IPS-18a (cell line): ENCODE measurements around the gene HIBADH.

ENCODE experiments used
- H3K27ac ChIP-seq: one replicate; pipeline ENCODE4 v1.5.1; 2013; ENCODE audit warnings: low read length
- H3K27me3 ChIP-seq: one replicate; pipeline ENCODE4 v1.6.1; 2013; ENCODE audit warnings: mild to moderate bottlenecking, low read length; ENCODE audit not compliant: control insufficient read depth, insufficient read depth
- H3K36me3 ChIP-seq: one replicate; pipeline ENCODE4 v1.6.1; 2013; ENCODE audit warnings: low read depth, low read length; ENCODE audit not compliant: control insufficient read depth
- H3K4me1 ChIP-seq: one replicate; pipeline ENCODE4 v1.6.1; 2013; ENCODE audit warnings: low read depth, low read length; ENCODE audit not compliant: control insufficient read depth
- H3K4me3 ChIP-seq: one replicate; pipeline ENCODE4 v1.5.1; 2013; ENCODE audit warnings: low read length
- H3K9ac ChIP-seq: one replicate; pipeline ENCODE4 v1.6.1; 2013; ENCODE audit warnings: mild to moderate bottlenecking, low read length, moderate library complexity
- H3K9me3 ChIP-seq: one replicate; pipeline ENCODE4 v1.6.1; 2013; ENCODE audit warnings: low read depth, low read length; ENCODE audit not compliant: control insufficient read depth

HIBADH gene

GRCh38 chr7:27607210-27607606 is 55.5 kb downstream of the HIBADH start:
- Histone ChIP-seq H3K36me3 (no peaks in the 10 kb centered on the region), H3K27ac (no peak overlapping the region), H3K27me3 (no peaks in the 10 kb centered on the region), H3K9ac (no peak overlapping the region), H3K4me1 (peaks cover 46% of the 10 kb centered on the region), H3K9me3 (no peaks in the 10 kb centered on the region), H3K4me3 (no peak overlapping the region)

- Histone ChIP-seq H3K27ac (no peak overlapping the region), H3K4me3 (no peak overlapping the region), H3K9ac (no peak overlapping the region), H3K4me1 (peaks cover 53% of the 10 kb centered on the region), H3K36me3 (no peaks in the 10 kb centered on the region), H3K9me3 (no peaks in the 10 kb centered on the region), H3K27me3 (no peaks in the 10 kb centered on the region)
Observed at GRCh38 chr7:27606270-27607209, 56.1 kb downstream of the HIBADH start.

- Histone ChIP-seq H3K4me1 (peaks cover 60% of the 10 kb centered on the region), H3K4me3 (peak overlapping the region; percentile 52), H3K9ac (no peak overlapping the region), H3K36me3 (no peaks in the 10 kb centered on the region), H3K27me3 (no peaks in the 10 kb centered on the region), H3K9me3 (no peaks in the 10 kb centered on the region), H3K27ac (no peak overlapping the region)
Observed at GRCh38 chr7:27605689-27606269, 56.9 kb downstream of the HIBADH start.

GRCh38 chr7:27605283-27605682 is 57.4 kb downstream of the HIBADH start:
- Histone ChIP-seq H3K36me3 (no peaks in the 10 kb centered on the region), H3K27me3 (no peaks in the 10 kb centered on the region), H3K9ac (no peak overlapping the region), H3K9me3 (no peaks in the 10 kb centered on the region), H3K4me3 (peak overlapping the region; percentile 52), H3K4me1 (peaks cover 65% of the 10 kb centered on the region), H3K27ac (no peak overlapping the region)

- Histone ChIP-seq H3K4me1 (peaks cover 71% of the 10 kb centered on the region), H3K4me3 (peak overlapping the region; percentile 52)
Observed at GRCh38 chr7:27603813-27604212, 58.9 kb downstream of the HIBADH start.

GRCh38 chr7:27602766-27603165 is 59.9 kb downstream of the HIBADH start:
- H3K36me3 ChIP-seq: no peaks in the 10 kb centered on the region
- no peaks in the 10 kb centered on the region for H3K9me3 ChIP-seq
- peak overlapping the region; percentile 63 for H3K27ac ChIP-seq
- H3K27me3 ChIP-seq: no peaks in the 10 kb centered on the region
- H3K4me1 ChIP-seq: peaks cover 63% of the 10 kb centered on the region
- H3K4me3 ChIP-seq: peak overlapping the region; percentile 52
- H3K9ac ChIP-seq: peak overlapping the region; percentile 51

More at GRCh38 chr7:27603813-27604212, 58.9 kb downstream of the HIBADH start:
- Histone ChIP-seq H3K27me3 (no peaks in the 10 kb centered on the region), H3K9me3 (no peaks in the 10 kb centered on the region), H3K27ac (peak overlapping the region; percentile 92), H3K36me3 (no peaks in the 10 kb centered on the region), H3K9ac (peak overlapping the region; percentile 28)

GRCh38 chr7:27601217-27601616 is 61.5 kb downstream of the HIBADH start:
- Histone ChIP-seq H3K4me1 (peaks cover 57% of the 10 kb centered on the region), H3K36me3 (no peaks in the 10 kb centered on the region), H3K9me3 (no peaks in the 10 kb centered on the region), H3K9ac (no peak overlapping the region), H3K27me3 (no peaks in the 10 kb centered on the region), H3K27ac (peak overlapping the region; percentile 75), H3K4me3 (no peak overlapping the region)

GRCh38 chr7:27600247-27600646 is 62.4 kb downstream of the HIBADH start:
- Histone ChIP-seq H3K4me1 (peaks cover 51% of the 10 kb centered on the region), H3K27me3 (no peaks in the 10 kb centered on the region), H3K9ac (no peak overlapping the region), H3K36me3 (no peaks in the 10 kb centered on the region), H3K4me3 (no peak overlapping the region), H3K9me3 (no peaks in the 10 kb centered on the region), H3K27ac (no peak overlapping the region)

- Histone ChIP-seq H3K9ac (no peak overlapping the region), H3K27ac (no peak overlapping the region), H3K27me3 (no peaks in the 10 kb centered on the region), H3K4me1 (peaks cover 25% of the 10 kb centered on the region), H3K36me3 (no peaks in the 10 kb centered on the region), H3K4me3 (no peak overlapping the region), H3K9me3 (no peaks in the 10 kb centered on the region)
Observed at GRCh38 chr7:27595009-27595408, 67.7 kb downstream of the HIBADH start.

GRCh38 chr7:27593226-27593625 is 69.5 kb downstream of the HIBADH start:
- Histone ChIP-seq H3K27ac (no peak overlapping the region), H3K4me1 (peaks cover 27% of the 10 kb centered on the region), H3K36me3 (no peaks in the 10 kb centered on the region), H3K9me3 (no peaks in the 10 kb centered on the region), H3K4me3 (no peak overlapping the region), H3K27me3 (no peaks in the 10 kb centered on the region), H3K9ac (no peak overlapping the region)

- Histone ChIP-seq H3K4me3 (no peak overlapping the region), H3K9ac (no peak overlapping the region), H3K4me1 (peaks cover 39% of the 10 kb centered on the region), H3K27ac (no peak overlapping the region), H3K36me3 (no peaks in the 10 kb centered on the region), H3K9me3 (no peaks in the 10 kb centered on the region), H3K27me3 (no peaks in the 10 kb centered on the region)
Observed at GRCh38 chr7:27590416-27590815, 72.3 kb downstream of the HIBADH start.
